GM19372 (cell line): Measurements from ENCODE around the gene SOCS2.
"Not testable (repeated sequence)": the region's sequence is repeated elsewhere in the genome, so short reads cannot be mapped to it uniquely, and the experiment has no call there.

Source experiments
- ATAC-seq: cut with Tn5 transposase; IDR thresholded peaks from one replicate; pipeline ENCODE4 v1.9.1; 2021; ENCODE audit warnings: mild to moderate bottlenecking, low read depth, moderate library complexity; ENCODE audit not compliant: unreplicated experiment

Gene SOCS2

DNA sequence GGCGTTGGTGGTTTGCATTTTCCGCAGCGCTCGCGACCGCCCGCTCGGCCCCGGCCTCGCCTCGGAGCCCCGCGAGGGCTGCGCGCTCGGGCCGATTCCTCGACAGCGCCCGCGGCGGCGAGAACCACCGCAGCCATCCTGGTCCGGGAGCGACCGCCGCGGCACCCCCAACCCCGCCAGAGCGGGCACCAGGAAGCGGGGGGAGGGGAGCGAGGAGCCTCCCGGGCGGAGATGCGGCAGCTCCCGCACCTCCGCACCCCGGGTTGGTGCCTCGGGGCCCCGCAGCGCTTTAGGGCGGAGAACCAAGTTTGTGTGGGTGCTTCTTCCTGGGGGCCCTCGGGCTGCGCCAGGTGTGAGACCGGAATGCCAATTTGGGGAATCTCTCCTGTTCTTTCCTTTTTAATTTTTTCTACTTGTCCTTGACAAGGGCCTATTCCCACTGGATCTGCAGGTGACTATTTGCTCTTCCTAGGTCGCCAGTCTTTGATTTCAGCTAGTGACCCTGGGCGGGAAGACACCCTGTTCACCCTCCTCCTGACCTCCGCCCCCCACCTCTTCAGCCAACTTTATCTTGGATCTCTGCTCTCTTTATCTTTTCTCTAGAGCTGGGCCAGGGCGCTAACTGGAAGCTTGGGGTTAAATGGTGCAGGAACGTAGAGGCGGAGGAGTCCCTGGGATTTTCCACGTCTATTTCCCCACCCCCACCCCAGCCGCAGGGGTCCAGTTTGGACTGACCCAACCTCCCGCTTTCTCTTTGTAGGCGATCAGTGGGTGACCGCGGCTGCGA, at the start of gene SOCS2:
SOCS2 (plus strand) TSS at position 751 of the 787 bp plus-strand sequence. CDS start 223 bp downstream, outside the sequence.
- no peak for ATAC-seq

DNA sequence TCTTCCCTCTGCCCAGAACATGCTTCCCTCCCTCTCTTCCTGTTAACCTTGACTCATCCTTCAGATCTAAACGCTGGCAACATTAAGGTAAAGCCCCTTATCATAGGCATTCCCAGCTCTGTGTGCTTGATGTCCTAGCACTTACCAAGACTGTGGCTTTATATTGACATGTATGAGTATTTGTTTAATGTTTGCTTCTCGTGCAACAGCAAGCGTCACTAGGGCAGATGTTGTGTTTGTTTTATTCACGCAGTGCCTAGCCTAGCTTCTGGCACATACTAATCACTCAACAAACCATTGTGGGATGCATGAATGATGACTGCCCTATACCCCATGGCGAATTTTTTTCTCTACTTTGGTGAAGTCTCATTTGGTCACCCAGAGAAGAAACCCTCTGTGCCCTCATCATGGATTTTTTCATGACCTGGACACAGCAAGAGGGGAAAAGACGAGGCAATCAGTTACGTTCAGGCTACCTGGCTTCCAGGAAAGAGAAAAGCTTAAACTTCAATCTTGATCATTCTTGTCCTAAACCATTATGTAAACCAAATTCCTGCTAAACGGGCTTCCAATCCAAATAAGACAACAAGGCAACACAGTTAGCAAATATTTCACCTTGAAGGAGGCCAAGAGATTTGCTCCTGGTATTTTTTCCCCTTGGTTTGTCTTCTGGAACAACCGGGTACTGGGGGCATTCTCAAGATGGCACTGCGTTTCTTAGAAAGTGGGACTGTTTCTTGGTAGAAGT, 47.9 kb upstream of the SOCS2 start:
- no peak for ATAC-seq

GRCh38 chr12:93526786-93527428, 45.6 kb upstream of the SOCS2 start:
- ATAC-seq: no peak

DNA sequence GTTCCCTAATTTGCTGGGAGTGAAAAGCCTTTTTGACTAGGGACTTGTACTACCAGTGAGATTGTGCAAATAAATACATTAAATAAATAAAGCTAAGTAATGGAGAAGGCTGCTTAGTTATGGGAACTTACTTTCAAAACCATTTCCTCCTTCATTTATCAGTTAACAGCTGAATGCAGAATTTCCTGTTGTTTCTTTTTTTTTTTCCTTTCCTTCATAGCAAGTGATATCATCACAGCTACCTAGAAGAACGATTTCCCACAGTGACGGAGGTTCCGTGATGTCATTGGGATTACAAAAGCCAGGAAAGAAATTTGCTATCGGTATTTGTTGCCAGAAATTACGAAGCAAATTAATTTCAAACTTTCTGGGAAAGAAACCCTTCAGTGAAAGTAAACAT, 42.1 kb upstream of the SOCS2 start:
- ATAC-seq: no peak

DNA sequence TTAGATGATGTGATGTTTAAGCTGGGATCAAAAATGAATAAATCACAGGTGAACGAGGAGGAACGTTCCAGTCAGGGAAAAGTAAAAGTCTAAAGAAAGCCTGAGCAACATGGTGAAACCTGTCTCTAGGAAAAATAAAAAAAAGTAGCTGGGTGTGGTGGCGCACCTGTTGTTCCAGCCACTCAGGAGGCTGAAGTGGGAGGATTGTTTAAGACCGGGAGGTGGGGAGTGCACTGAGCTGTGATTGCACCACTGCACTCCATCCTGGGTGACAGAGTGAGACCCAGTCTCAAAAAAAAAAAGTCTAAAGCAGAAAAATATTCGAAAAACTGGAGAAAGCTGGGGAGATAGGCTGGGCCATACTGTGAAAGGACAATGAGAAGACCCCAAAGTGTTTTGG, 39.2 kb upstream of the SOCS2 start:
- ATAC-seq: no peak

DNA sequence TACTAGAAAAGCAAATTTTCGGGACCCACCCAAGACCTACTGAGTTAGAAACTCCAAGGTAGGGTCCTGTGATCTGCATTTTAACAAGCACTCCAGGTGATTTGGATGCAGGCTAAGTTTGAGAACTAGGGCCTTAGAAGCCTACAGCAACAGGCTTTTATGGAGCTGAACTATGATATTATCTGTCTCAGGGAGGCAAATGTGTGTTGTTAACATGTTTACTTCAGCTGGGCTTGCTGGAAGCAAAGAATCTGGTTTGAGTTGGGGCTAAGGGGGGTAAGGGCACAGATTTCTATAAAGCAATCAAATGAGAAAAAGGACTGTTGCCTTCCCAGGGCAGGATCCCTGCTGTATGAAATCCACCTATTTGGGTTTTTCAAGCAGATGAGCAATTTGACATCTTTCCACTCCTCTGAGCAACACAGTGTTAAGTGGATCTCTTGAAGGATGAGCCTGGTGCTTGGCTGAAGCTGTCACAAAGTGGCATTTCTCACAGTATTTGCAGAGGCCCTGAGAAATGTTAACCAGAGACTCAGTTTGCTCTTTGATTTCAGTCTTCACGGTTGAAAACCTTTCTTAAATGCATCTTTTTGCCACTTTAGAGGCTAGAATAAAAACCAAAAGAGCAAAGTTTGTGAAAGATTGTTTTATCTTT, 36.2 kb upstream of the SOCS2 start:
- ATAC-seq: no peak

- ATAC-seq: peak; percentile 65
Measured at GRCh38 chr12:93536766-93537488, 35.5 kb upstream of the SOCS2 start.

GRCh38 chr12:93537769-93538168, 34.7 kb upstream of the SOCS2 start:
- ATAC-seq: no peak

GRCh38 chr12:93539821-93540220, 32.7 kb upstream of the SOCS2 start:
- no peak for ATAC-seq

GRCh38 chr12:93540466-93540865, 32.0 kb upstream of the SOCS2 start:
- no peak for ATAC-seq

DNA sequence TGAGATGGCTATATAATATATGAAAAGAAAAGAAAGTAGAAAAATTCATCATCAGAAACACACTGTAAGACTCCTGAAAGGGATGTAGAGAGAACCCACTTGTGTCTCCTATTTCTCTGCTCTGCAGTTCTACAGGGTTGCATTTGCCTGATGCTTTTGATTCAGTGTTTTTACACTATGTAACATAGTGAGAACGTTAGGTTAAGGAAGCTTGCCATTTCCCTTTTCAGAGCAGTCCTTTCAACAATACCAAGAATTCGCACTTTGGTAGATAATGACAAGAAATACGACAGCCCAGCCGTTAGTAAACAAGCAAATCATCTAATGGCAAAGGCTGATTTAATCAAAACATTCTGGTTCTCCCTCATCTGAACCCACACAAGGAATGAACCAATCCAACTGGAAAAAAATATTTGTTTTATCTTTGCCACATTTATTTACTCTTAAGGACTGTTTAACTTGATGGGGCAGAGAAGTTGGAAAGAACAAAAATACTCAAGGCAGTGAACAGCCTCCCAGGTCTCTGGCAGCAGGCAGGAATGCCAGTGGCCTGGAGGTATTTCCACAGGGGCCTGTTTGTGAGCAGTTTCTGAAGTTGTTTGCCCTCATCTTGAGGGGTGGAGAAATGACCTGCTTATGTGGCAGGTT, 30.8 kb upstream of the SOCS2 start:
- ATAC-seq: no peak

GRCh38 chr12:93547778-93548177, 24.7 kb upstream of the SOCS2 start:
- ATAC-seq: no peak

DNA sequence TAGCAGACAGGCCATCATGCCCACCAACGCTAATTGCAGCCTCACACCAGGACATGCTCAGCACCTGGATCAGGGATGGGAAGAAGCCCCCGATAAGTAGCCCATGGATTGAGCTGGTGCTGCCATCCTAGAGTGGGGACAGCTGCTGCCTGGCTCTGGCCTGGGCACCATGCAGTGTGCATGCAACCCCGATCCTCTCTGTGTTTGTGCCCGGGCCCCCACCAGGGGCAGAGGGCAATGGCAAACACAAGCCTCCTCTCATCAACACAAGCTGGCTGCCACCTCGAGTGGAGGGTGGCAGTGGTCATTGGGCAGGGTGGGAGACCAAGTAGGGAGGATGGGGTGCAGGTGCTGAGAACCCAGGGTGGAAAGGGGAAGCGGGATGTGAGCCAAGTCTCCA, 23.3 kb upstream of the SOCS2 start:
- ATAC-seq: no peak

GRCh38 chr12:93550748-93551611, 21.5 kb upstream of the SOCS2 start:
- ATAC-seq: no peak

GRCh38 chr12:93552427-93552826, 20.0 kb upstream of the SOCS2 start:
- ATAC-seq: no peak

DNA sequence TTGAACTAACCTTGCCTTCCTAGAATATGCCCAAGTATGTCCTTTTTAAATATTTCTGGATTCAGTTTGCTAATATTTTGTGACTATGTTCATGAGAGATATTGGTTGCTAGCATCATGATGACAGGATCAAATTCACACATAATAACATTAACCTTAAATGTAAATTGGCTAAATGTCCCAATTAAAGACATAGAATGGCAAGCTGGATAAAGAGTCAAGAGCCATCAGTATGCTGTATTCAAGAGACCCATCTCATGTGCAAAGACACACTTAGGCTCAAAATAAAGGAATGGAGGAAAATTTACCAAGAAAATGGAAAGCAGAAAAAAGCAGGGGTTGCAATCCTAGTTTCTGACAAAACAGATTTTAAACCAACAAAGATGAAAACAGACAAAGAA, 14.6 kb upstream of the SOCS2 start:
- not testable (repeated sequence) for ATAC-seq

GRCh38 chr12:93558685-93559084, 13.8 kb upstream of the SOCS2 start:
- not testable (repeated sequence) for ATAC-seq

GRCh38 chr12:93563807-93564538, 8.5 kb upstream of the SOCS2 start:
- no peak for ATAC-seq
